Endometrial microvascular endothelial cells (primary cell): ENCODE data around the gene IFNAR2. TPM values are rescaled to one million over a fixed set of nuclear protein-coding genes. Genes with fewer than 3 reads are reported as not detected.
"Not testable (repeated sequence)": the region's sequence is repeated elsewhere in the genome, so short reads cannot be mapped to it uniquely, and the experiment has no call there.

Experiments used
- in situ Hi-C: cut with HindIII; loops from 2 replicates; pipeline ENCODE4 v1.10.0; 2017; ENCODE audit warnings: low sequenced_read_pairs, low pct_unique_long_range_greater_than_20kb; ENCODE audit errors: inconsistent ontology term
- total RNA-seq: library from RNA; depleted of rRNA; stranded (reverse); fragments of >200 nt; gene quantifications from one replicate; pipeline ENCODE4 v1.2.3, GENCODE V29; 2015; ENCODE audit errors: inconsistent ontology term

Gene IFNAR2
- total RNA-seq, 1 donor from 2014 or later = 20.3 TPM

DNA sequence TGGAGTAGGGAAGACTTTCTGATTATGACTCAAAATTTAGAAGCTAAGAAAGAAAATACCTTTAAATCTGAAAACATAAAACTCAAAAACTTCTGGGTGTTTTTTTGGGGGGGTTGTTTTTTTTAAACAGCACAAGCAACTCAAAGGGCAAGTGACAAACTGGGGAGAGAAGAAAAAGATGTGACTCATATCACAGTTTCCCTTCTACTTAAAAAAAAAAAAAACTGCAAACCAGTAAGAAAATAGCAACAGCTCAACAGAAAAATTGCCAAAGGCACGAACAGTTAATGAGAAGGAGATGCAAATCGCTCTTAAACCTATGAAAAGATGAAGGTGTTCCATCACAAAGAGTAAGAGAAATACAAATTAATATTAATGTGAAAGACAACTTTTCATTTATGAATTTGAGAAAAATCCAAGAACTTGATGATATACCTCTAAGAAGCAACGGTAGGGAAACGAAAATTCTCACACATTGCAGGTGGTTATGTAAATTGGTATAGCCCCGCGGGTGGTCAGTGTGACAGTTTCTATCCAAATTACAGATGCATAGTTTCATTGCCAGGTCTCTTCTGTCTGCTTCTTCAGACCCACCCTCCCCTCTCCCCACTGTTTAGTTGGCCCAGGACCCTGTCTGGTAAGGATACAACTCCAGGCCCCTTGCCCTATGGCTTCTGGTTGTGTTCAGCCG, 9.0 kb downstream of the IFNAR2 start:
- in situ Hi-C loops = no loop called here

DNA sequence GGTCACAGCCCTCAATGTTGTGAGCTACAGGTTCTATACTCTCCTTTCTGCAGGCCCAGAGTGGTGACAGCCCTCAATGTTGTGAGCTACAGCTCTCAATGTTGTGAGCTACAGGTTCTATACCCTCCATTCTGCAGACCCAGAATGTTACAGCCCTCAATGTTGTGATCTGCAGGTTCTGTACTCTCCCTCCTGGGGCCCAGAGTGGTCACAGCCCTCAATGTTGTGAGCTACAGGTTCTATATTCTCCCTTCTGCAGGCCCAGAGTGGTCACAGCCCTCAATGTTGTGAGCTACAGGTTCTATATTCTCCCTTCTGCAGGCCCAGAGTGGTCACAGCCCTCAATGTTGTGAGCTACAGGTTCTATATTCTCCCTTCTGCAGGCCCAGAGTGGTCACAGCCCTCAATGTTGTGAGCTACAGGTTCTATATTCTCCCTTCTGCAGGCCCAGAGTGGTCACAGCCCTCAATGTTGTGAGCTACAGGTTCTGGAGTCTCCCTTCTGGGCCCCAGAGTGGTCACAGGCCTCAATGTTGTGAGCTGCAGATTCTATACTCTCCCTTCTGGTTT, 9.9 kb downstream of the IFNAR2 start:
- in situ Hi-C loops = not testable (repeated sequence)

- in situ Hi-C loops = no loop called here
Measured at GRCh38 chr21:33240404-33240803, 10.7 kb downstream of the IFNAR2 start.

GRCh38 chr21:33241846-33242245, 12.1 kb downstream of the IFNAR2 start:
- in situ Hi-C loops = no loop called here

DNA sequence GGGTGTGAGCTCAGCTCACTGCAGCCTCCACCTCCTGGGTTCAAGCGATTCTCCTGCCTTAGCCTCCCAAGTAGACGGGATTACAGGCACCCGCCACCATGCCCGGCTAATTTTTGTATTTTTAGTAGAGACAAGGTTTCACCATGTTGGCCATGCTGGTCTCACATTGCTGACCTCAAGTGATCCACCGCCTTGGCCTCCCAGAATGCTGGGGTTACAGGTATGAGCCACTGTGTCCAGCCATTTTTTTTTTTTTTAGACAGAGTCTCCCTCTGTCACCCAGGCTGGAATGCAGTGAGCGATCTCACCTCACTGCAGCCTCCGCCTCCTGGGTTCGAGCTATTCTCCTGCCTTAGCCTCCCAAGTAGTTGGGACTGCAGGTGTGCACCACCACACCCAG, 13.1 kb downstream of the IFNAR2 start:
- in situ Hi-C loops = not testable (repeated sequence)

- in situ Hi-C loops = no loop called here
Measured at GRCh38 chr21:33244082-33244778, 14.5 kb downstream of the IFNAR2 start.

- in situ Hi-C loops = no loop called here
Measured at GRCh38 chr21:33244779-33245105, 15.0 kb downstream of the IFNAR2 start.

GRCh38 chr21:33245289-33245918, 15.7 kb downstream of the IFNAR2 start:
- in situ Hi-C loops = no loop called here

DNA sequence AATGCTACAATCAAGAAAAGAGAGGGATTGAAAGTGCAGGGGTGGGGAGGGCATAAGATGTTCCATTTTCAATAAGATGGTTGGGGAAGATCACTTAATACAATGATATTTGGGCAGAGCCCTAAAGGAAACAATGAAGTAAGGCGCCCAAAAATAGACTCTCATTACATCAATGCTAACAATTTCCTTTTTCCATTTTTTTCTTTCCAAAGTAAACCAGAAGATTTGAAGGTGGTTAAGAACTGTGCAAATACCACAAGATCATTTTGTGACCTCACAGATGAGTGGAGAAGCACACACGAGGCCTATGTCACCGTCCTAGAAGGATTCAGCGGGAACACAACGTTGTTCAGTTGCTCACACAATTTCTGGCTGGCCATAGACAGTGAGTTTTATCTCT, 16.8 kb downstream of the IFNAR2 start:
- in situ Hi-C loops = no loop called here

DNA sequence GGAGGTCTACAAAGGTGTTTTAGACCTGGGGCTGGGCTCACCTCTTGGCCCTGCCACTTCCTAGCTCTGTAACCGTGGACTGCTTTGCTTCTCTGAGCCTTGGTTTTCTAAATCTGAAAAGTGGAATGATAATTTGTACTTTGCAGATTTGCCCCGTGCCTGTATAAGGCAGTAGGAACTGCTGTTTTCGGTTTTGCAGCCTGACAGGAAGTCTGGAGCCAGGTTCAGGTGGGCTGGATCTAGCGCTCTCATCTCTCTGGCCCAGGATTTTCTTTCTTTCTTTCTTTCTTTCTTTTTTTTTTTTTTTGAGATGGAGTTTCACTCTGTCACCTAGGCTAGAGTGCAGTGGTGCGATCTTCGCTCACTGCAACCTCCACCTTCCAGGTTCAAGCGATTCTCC, 17.2 kb downstream of the IFNAR2 start:
- in situ Hi-C loops = no loop called here

DNA sequence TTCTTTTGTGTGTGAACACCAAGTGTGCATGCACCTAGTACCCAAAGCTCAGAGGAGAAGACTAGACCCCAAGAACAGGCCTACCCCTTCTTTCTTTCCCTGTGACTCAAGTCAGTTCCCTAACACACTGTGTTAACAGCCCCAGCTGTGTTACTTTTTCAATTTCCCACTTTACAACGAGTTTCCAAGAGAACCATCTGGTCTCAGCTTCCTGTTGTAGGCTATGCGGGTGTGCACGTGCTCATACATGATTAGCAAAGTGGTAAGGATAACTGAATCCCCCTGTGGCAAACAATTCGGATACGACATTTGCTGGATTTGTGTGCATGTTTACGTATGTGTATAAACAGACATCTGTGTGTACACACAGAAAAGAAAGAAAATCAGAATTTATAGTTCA, 17.9 kb downstream of the IFNAR2 start:
- in situ Hi-C loops = no loop called here

DNA sequence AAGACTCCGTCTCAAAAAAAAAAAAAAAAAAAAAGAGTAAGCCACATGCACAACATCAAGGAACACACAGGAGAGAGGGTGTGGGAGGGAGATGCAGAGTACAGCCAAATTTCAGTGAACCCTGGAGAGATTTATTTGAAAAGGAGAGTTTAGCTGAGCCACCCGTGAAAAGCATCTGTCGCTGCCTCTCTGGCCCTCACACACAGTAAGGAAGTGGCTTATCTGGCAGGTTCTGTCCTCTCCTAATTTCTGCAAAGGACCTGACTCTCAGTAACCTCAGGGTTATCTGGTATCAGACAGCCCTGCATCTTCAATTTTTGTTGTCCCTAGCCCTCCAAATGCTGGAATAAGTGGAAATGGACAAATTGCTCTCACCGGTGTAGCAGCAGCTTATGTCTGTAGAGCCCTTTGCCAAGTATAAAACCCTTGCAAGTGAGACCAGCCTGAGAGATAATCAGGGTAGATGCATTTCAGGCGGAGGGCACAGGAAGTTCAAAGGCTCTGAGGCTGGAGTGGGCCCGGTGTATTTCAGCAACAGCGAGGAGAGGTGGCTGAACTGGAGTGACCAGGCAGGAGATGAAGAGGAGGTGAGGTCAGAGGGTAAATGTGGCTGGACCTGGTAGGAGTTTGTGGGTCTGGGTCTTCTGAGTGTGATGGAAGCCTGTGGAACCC, 19.7 kb downstream of the IFNAR2 start:
- in situ Hi-C loops = no loop called here

- in situ Hi-C loops = no loop called here
Measured at GRCh38 chr21:33251119-33251518, 21.4 kb downstream of the IFNAR2 start.

DNA sequence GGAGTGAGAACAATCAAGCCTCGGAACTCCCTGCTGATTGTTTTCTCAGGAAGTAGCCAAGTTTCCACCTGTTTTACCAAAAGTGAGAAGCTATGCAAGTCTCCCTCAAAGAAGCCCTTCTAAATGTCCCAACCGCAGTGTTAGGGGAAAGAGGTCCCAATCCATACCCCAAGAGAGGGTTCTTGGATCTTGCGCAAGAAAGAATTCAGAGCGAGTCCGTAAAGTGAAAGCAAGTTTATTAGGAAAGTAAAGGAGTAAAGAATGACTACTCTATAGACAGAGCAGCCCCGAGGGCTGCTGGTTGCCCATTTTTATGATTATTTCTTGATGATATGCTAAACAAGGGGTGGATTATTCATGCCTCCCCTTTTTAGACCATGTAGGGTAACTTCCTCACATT, 23.6 kb downstream of the IFNAR2 start:
- in situ Hi-C loops = not testable (repeated sequence)

- in situ Hi-C loops = no loop called here
Measured at GRCh38 chr21:33254766-33255165, 25.0 kb downstream of the IFNAR2 start.

- in situ Hi-C loops = no loop called here
Measured at GRCh38 chr21:33255404-33255803, 25.7 kb downstream of the IFNAR2 start.

- in situ Hi-C loops = no loop called here
Measured at GRCh38 chr21:33256019-33256418, 26.3 kb downstream of the IFNAR2 start.

DNA sequence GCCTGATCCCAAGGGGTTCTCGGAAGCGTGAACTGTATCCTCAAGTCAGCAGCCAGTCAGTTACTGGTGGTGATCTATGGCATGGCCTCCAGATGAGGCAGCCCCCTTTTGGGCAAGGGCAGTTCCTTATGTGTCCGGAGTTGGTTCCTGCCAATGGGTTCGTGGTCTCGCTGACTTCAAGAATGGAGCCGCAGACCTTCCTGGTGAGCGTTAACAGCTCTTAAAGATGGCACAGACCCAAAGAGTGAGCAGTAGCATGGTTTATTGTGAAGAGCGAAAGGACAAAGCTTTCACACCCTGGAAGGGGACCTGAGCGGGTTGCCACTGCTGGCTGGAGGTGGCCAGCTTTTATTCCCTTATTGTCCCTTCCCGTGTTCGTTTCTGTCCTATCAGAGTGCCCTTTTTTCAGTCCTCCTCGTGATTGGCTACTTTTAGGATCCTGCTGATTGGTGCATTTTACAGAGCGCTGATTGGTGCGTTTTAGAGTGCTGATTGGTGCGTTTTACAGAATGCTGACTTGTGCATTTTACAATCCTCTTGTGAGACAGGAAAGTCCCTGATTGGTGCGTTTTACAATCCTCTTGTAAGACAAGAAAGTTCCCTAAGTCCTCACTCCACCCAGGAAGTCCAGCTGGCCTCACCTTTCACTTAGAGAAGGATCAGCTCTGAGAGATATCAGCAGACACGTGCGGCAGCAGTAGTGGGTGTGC, 27.5 kb downstream of the IFNAR2 start:
- in situ Hi-C loops = no loop called here

DNA sequence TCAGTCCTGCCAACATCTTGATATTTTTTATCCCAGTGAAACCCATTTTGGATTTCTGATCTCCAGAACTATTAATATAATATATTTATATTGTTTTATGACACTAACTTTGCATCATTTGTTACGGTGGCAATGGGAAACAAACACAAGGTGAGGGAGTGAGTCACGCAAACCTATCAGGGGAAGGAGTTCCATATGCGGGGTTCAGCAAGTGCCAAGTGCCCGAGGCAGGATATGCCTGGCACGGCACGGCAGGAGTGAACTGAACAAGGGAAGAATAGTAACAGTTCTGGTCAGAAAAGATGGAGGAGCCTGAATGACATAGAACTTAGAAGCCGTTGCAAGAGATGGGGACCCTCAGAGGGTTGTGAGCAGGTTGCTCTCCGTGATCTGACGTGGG, 28.7 kb downstream of the IFNAR2 start:
- in situ Hi-C loops = no loop called here
